Panc1 (cell line): ENCODE data around the gene DNAJC18. TPM values are rescaled to one million over a fixed set of nuclear protein-coding genes. Genes with fewer than 3 reads are reported as not detected.

Experiments
- ATAC-seq: fragments of 200-7000 bp; cut with Tn5 transposase; 2 replicates; pipeline ENCODE4 v1.9.1; 2020; ENCODE audit warnings: mild to moderate bottlenecking, moderate library complexity
- BruUV-seq: library from RNA; stranded (reverse); fragments of 400-500 nt; replicated peaks from 2 replicates; lab custom pipeline; 2021; lab: Mats Ljungman, UMichigan
- CTCF ChIA-PET: fragments of 300-600 bp; sonication (Branson Sonifier 250); formaldehyde crosslinking; loops from one replicate; lab custom pipeline; 2022; ENCODE audit warnings: antibody characterized with exemption; lab: Charles Lee
- POLR2A ChIA-PET: fragments of 300-600 bp; sonication (Branson Sonifier 250); formaldehyde crosslinking; loops from one replicate; lab custom pipeline; 2022; ENCODE audit warnings: antibody characterized with exemption; lab: Charles Lee
- DNase-seq: peaks from one replicate; pipeline ENCODE4 v3.0.0-alpha.2; 2010; ENCODE audit warnings: low read depth, low spot score
- H3K27ac ChIP-seq: 2 replicates; pipeline ENCODE4 v1.5.1; 2011; ENCODE audit warnings: mild to moderate bottlenecking, low read length, inconsistent platforms
- H3K27me3 ChIP-seq: fragments of 200-500 bp; sonication (Bioruptor generic); 2 replicates; pipeline ENCODE4 v1.6.0; 2014; ENCODE audit warnings: low read length, inconsistent platforms; ENCODE audit not compliant: control insufficient read depth, insufficient read depth
- H3K36me3 ChIP-seq: fragments of 200-500 bp; sonication (Bioruptor generic); 2 replicates; pipeline ENCODE4 v1.5.1; 2014; ENCODE audit warnings: inconsistent platforms, mild to moderate bottlenecking, low read length, moderate library complexity; ENCODE audit not compliant: control insufficient read depth, insufficient read depth
- H3K4me1 ChIP-seq: 2 replicates; pipeline ENCODE4 v1.5.1; 2011; ENCODE audit warnings: inconsistent platforms, mild to moderate bottlenecking, low read length, moderate library complexity; ENCODE audit not compliant: control insufficient read depth, insufficient read depth
- H3K4me3 ChIP-seq, 2 experiments: 2 replicates each; pipeline ENCODE4 v1.5.1; 2011 to 2012; ENCODE audit warnings: low read depth in 2 of 2, low read length in 2 of 2, mild to moderate bottlenecking in 2 of 2, inconsistent platforms in 1 of 2, moderate library complexity in 1 of 2
- H3K9me3 ChIP-seq: fragments of 200-500 bp; sonication (Bioruptor generic); 2 replicates; pipeline ENCODE4 v1.5.1; 2014; ENCODE audit warnings: low read depth, mild to moderate bottlenecking, inconsistent platforms, low read length, moderate library complexity; ENCODE audit not compliant: control insufficient read depth, insufficient read depth
- CTCF ChIP-seq: fragments of 450-650 bp; IDR thresholded peaks from 2 replicates; pipeline ENCODE4 v1.5.1; 2017; ENCODE audit warnings: mild to moderate bottlenecking
- POLR2AphosphoS5 ChIP-seq: IDR thresholded peaks from 2 replicates; pipeline ENCODE4 v1.6.1; 2012; ENCODE audit warnings: mild to moderate bottlenecking, low read depth, low read length, moderate library complexity
- REST ChIP-seq, 2 experiments: IDR thresholded peaks; 2 replicates each; pipeline ENCODE4 v1.6.1; 2011 to 2012; ENCODE audit warnings: low read depth in 2 of 2, control low read depth in 1 of 2, low read length in 1 of 2, mild to moderate bottlenecking in 1 of 2, moderate library complexity in 1 of 2; ENCODE audit not compliant: insufficient read depth in 1 of 2
- SIN3A ChIP-seq: IDR thresholded peaks from 2 replicates; pipeline ENCODE4 v1.6.1; 2012; ENCODE audit warnings: low read depth, mild to moderate bottlenecking, low read length, moderate library complexity, borderline replicate concordance; ENCODE audit not compliant: insufficient read depth
- TCF7L2 ChIP-seq: IDR thresholded peaks from 2 replicates; pipeline ENCODE4 v1.6.1; 2011; ENCODE audit warnings: mild to moderate bottlenecking, low read depth, low read length, inconsistent platforms
- in situ Hi-C: cut with HindIII; loops from 2 replicates; pipeline ENCODE4 v1.10.0; 2016; ENCODE audit warnings: low sequenced_read_pairs, low pct_unique_long_range_greater_than_20kb
- intact Hi-C: fragments of 100-400 bp; cut with micrococcal nuclease; formaldehyde crosslinking; loops from one replicate; pipeline ENCODE4 v1.10.0; 2022; ENCODE audit not compliant: unreplicated experiment
- total RNA-seq: library from RNA; stranded (reverse); gene quantifications from one replicate; pipeline ENCODE4 v1.2.1, GENCODE V29; 2021; ENCODE audit not compliant: unreplicated experiment

Gene DNAJC18
- total RNA-seq, 1 experiment from 2014 or later, result 8.8 TPM

- ATAC-seq (no peak), DNase-seq (no peak)
- Histone ChIP-seq H3K27me3 (no peaks in the 10 kb centered on the region), H3K27ac (no peak overlapping the region), H3K9me3 (no peaks in the 10 kb centered on the region), H3K36me3 (no peaks in the 10 kb centered on the region), H3K4me1 (no peaks in the 10 kb centered on the region), H3K4me3 (no peak overlapping the region)
- ChIA-PET POLR2A (no interaction called here), CTCF (no interaction called here)
- in situ Hi-C loops, result no loop called here
- TF ChIP-seq CTCF (no peak), TCF7L2 (no peak), REST (IDR thresholded peaks at IDR 0.05; ENCODE audit: insufficient read depth in 1 of 2, low read depth in 2 of 2, low read length in 1 of 2) (no peak), SIN3A (no peak), POLR2AphosphoS5 (no peak)
- intact Hi-C loops, result no loop called here
- BruUV-seq, result no TSS peak
Measured at GRCh38 chr5:139381837-139382761, 57.2 kb downstream of the DNAJC18 start.

- Histone ChIP-seq H3K36me3 (no peaks in the 10 kb centered on the region), H3K27ac (no peak overlapping the region), H3K27me3 (no peaks in the 10 kb centered on the region), H3K9me3 (no peaks in the 10 kb centered on the region), H3K4me1 (no peaks in the 10 kb centered on the region), H3K4me3 (no peak overlapping the region)
- no peak for TF ChIP-seq POLR2AphosphoS5
- TF ChIP-seq REST (IDR thresholded peaks at IDR 0.05; ENCODE audit: insufficient read depth in 1 of 2, low read depth in 2 of 2, low read length in 1 of 2), result no peak
- no peak for TF ChIP-seq SIN3A
- no peak for TF ChIP-seq CTCF
- no peak for TF ChIP-seq TCF7L2
- in situ Hi-C loops, result no loop called here
- intact Hi-C loops, result no loop called here
- ATAC-seq (no peak), DNase-seq (no peak)
- POLR2A ChIA-PET, result no interaction called here
- CTCF ChIA-PET, result interaction anchor here (0.6 to 0.9 kb wide), 2 partner anchors 8 to 367 kb away, joined by 3 read pairs; no protein-coding TSS in a partner anchor
- no TSS peak for BruUV-seq
Measured at GRCh38 chr5:139379626-139380449, 59.5 kb downstream of the DNAJC18 start.
